ENCODE measurements around the gene LYPD4. TPM values are rescaled to one million over a fixed set of nuclear protein-coding genes. Genes with fewer than 3 reads are reported as not detected.
"Not testable (repeated sequence)": the region's sequence is repeated elsewhere in the genome, so short reads cannot be mapped to it uniquely, and the experiment has no call there.

LYPD4 gene, protein sequence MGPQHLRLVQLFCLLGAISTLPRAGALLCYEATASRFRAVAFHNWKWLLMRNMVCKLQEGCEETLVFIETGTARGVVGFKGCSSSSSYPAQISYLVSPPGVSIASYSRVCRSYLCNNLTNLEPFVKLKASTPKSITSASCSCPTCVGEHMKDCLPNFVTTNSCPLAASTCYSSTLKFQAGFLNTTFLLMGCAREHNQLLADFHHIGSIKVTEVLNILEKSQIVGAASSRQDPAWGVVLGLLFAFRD
- total RNA-seq = not detected

DNA sequence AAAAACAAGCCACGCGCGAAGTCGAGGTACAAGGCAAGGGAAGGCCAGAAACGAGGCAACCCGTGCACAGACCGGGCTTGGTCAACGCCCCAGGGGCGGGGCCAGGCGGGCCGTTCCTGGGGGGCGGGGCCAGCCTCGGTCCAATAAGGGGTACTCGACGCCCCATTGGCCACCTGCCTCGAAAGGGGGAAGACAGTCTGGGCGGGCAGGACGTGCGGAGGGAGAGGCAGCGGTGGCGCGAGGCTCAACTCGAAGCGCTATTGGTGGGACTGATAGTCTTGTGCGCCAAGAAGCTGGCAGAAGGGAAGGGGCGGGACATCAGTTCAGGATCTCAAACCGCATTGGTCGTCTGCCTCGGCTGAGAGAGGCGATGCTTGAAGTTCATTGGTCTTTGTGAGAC is at the start of gene LYPD4:
Gene LYPD4 (minus strand): TSS at position 83 of the 400 bp plus-strand sequence. CDS start 5,398 bp downstream, outside the sequence.
- no peak for DNase-seq

DNA sequence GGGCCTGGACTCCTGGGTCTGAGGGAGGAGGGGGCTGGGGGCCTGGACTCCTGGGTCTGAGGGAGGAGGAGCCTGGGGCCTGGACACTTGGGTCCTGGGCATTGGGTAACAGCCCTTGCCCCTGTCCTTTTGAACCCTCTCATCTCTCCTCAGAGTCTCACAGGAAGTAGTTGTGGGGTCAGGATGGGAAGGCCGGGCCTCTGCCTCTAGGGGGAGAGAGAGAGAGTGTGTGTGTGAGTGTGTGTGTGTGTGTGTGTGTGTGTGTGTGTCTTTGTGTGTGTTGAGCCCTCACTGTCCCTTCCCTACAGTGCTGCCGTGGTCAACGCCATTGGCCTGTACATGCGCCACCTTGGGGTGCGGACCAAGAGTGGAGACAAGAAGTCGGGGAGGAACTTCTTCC is 49.4 kb upstream of the LYPD4 start:
- DNase-seq = no peak

DNA sequence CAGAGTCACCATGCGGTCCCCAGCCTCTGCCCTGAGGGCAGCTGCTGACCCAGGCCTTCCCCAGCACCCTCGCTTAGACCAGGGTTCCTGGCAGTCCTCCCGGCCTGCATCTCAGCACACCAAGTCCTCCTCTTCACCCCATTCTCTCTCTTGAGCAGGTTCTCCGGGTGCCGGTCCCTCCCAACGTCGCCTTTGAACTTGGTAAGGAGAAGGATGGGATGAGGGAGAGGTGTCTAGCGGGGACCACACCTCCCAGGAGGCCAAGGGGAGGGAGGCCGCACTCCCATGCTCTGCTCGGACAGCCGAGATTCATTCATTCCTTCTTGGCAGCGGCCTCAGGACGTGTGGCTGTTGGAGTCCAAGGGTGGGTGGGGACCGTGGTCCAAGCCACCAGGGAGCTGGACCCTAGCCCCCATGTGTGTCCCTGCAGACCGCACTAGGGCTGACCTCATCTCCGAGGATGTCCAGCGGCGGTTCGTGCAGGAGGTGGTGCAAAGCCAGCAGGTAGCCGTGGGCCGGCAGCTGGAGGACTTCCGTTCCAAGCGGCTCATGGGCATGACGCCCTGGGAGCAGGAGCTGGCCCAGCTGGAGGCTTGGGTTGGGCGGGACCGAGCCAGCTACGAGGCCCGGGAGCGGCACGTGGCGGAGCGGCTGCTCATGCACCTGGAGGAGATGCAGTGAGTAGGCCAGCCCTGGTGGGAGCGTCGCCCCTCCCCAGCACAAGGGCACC is 47.9 kb upstream of the LYPD4 start:
- no peak for DNase-seq

GRCh38 chr19:41890936-41891335 is 46.5 kb upstream of the LYPD4 start:
- no peak for DNase-seq

GRCh38 chr19:41889896-41890295 is 45.4 kb upstream of the LYPD4 start:
- DNase-seq = no peak

DNA sequence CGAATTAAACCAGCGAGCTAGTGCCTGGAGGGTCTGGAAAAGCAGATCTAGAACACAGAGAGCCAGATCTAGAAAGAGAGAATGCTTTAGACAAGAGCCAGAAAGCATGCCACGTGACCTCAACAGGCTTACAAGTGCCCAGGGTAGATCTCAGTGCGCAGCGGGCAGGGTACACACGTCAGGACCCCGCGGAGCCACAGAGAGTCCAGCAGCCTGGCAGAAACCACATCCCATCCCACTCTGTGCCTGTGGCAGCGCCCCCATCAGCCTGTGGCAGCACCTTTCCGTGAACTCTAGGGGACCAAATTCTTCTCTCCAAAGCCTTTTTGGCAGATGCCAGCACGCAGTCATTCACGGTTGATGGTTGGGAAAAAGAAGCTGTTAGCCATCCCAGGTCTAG is 44.4 kb upstream of the LYPD4 start:
- no peak for DNase-seq

DNA sequence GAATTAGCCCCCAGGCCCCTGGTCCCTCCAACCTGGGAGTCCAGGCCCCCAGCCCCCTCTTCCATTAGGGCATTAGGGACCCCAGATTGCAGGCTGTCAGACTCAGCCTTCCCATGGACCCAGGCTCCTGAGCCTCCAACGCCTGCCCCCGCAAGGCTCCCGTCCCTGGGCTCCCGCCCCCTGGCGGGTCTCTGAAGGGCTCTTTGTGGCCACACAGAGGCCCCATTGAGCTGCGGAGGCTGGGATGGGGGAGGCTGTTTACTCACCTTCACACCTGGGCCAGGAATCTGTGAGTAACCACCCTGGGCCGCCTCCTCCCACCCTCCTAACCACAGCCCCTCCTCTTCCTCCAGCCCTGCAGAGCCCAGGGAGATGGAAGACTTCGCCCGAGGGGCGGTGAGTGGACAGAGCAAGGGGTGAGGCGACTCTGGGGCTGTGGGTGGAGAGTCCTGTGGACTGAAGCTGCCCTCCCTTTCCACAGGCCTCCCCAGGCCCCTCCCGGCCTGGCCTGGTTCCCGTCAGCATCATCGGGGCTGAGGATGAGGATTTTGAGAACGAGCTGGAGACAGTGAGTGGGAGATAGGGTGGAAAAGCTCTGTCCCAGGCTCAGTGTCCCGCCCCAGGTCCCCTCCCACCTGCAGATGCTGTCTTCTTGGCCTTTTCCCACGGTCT is 43.4 kb upstream of the LYPD4 start:
- DNase-seq = peak; percentile 51

DNA sequence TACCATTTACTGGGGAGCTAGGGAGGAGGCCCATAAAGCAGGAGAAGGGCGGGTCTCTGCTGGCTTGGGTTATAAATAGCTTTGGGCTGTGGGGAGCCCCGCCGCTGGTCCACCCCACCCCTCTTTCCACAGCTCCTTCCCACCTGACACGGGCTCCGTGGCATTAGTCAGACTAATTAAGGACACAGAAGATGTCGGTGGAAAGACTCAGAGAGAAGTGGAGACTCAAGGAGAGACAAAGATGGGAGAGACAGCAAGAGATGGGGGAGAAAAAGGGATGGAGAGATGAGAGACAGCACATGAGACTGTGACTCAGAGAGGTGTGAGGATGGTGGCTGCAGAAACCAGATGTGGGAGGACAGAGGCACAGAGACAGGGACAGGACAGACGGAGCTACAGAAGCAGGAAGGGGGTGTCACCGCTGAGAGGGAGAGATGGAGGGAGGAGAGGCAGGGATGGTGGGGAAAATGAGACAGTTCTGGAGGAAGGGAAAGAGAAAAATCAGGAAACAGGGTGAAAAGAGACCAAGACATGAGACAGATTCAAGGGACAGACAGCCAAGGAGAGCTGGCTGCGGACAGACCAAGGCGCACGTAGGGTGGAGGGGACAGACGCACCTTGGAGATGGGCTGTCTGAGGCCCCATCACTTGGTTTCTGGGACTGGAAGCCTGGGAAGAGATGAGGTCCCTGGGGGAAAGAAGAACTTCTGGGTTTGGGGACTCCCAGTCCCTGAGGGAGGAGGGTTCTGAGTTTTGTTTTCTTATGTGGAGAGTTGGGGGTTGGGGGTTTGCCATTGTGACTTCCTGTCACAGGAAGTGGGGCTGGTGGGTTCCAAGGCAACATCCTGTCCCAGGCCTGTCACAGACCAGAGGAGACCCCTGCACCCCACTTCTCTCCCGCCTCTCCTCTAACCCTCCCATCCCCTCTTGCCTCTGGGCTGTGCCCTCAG is 42.6 kb upstream of the LYPD4 start:
- no peak for DNase-seq

DNA sequence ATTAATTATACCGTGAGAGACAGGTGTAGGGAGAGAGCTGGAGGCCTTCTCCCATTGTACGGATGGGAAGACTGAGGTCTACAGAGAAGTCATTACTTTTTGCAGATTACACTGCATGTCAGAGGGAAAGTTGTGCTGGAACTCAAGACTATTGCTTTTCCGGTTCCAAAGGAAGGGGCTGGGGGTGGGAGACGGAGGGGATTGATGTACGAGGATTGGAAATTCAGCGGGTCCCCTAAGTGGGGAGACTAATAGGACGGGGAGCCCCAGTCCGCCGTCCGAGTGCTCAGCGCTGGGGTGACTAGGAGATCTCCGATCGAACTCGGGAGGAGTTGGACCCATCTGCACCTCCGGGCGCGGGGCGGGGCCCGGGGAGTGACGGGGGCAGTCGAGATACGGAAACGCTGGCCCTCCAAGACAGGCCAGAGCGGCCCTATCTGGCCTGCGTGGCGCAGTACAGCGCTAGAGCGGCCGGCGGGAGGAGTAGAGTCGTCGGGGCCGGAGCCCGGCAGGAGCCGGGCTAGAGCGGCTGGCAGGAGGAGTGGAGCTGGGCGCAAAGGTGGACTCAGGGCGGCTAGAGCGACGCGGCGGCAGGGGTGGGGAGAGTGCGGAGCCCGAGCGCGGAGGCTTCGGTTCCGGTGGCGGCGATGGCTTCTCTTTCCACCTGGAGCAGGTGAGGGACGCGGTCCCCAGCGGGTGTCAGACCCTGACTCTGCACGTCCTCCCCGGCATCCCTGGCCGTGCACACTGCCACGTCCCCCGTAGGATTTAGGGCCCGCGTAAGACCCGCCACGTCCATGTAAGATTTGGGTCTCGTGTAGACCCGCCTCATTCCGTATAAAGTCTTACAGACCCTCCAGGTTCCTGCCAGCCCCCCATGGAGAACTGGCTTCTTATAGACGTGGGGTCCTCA is 39.6 kb upstream of the LYPD4 start:
- peak; percentile 97 for DNase-seq

GRCh38 chr19:41883463-41883820 is 39.0 kb upstream of the LYPD4 start:
- DNase-seq = no peak

- DNase-seq = peak; percentile 38
These were observed 38.3 kb upstream of the LYPD4 start, which contains the start of gene ARHGEF1 for GRCh38 chr19:41882568-41883462. Gene ARHGEF1 (plus strand): TSS chr19:41883184. CDS start chr19:41888083, 4,899 bp downstream.

DNA sequence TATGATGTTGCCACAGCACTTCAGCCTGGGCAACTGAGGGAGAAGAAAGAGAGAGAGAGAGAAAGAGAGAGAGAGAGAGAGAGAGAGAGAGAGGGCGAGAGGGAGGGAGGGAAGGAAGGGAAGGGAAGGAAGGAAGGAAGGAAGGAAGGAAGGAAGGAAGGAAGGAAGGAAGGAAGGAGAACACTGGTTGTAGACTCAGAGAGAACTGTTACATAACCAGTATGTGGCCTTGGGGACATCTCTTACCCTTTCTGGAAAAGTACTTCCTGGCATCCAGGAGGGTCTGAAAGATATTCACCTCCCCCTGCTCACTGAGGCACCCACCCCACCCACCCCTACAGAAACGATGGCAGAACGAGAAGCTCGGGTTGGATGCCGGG is 35.8 kb upstream of the LYPD4 start:
- DNase-seq = no peak

GRCh38 chr19:41879670-41880328 is 35.3 kb upstream of the LYPD4 start:
- DNase-seq = no peak

DNA sequence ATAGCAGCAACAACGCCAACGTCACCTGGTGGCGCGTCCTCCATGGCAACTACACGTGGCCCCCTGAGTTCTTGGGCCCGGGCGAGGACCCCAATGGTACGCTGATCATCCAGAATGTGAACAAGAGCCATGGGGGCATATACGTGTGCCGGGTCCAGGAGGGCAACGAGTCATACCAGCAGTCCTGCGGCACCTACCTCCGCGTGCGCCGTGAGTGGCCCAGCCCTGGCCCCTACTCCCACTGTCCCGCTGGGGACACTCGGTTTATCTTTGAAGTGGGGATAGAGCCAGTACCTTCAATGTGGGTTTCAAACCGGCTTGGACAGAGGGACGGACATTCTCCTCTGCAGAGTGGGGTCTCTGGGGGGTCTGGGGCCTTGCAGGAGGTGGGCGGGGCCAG is 34.6 kb upstream of the LYPD4 start:
- no peak for DNase-seq

GRCh38 chr19:41877916-41878905 is 33.7 kb upstream of the LYPD4 start:
- DNase-seq = no peak

- DNase-seq = no peak
These were observed 32.7 kb upstream of the LYPD4 start, which contains the start of gene CD79A for GRCh38 chr19:41876847-41877832. Gene CD79A (plus strand): TSS chr19:41877279. CDS start chr19:41877305, 26 bp downstream.

- not testable (repeated sequence) for DNase-seq
These were observed 31.5 kb upstream of the LYPD4 start for GRCh38 chr19:41875973-41876372.

All from tongue (tissue), 2 donors.